ENCODE data around the gene RIPOR3. TPM values are rescaled to one million over a fixed set of nuclear protein-coding genes. Genes with fewer than 3 reads are reported as not detected.
"Not testable (repeated sequence)": the region's sequence is repeated elsewhere in the genome, so short reads cannot be mapped to it uniquely, and the experiment has no call there.

The RIPOR3 gene
- total RNA-seq, 4 donors from 2014 or later = 1.8 to 12.7 (median 4.9) TPM

GRCh38 chr20:50604451-50604850, 86.9 kb downstream of the RIPOR3 start:
- intact Hi-C loops (cut with DNase I; ENCODE audit: low total_unique reads) = no loop called here
- no peak for DNase-seq (ENCODE audit: low spot score in 2 of 2)

GRCh38 chr20:50602432-50603088, 88.8 kb downstream of the RIPOR3 start:
- DNase-seq (ENCODE audit: low spot score in 2 of 2) = no peak
- 90 to 94% methylated on average over 11 to 15 of the region's 15 CpGs for WGBS, 2 donors
- no peak overlapping the region for H3K4me3 ChIP-seq (ENCODE audit: low read depth, poor library complexity, severe bottlenecking)
- intact Hi-C loops (cut with DNase I; ENCODE audit: low total_unique reads) = no loop called here
- TF ChIP-seq POLR2A (IDR thresholded peaks at IDR 0.05) = no peak
- no peak for TF ChIP-seq CTCF (IDR thresholded peaks at IDR 0.05)

More at GRCh38 chr20:50604451-50604850, 86.9 kb downstream of the RIPOR3 start:
- H3K4me3 ChIP-seq (ENCODE audit: low read depth, poor library complexity, severe bottlenecking) = no peak overlapping the region
- TF ChIP-seq POLR2A (IDR thresholded peaks at IDR 0.05) (no peak), CTCF (IDR thresholded peaks at IDR 0.05) (no peak)
- WGBS, 2 donors = 92 to 93% methylated on average over 7 to 11 of the region's 12 CpGs

- no peak for DNase-seq (ENCODE audit: low spot score in 2 of 2)
- intact Hi-C loops (cut with DNase I; ENCODE audit: low total_unique reads) = no loop called here
- TF ChIP-seq CTCF (IDR thresholded peaks at IDR 0.05) = no peak
- TF ChIP-seq POLR2A (IDR thresholded peaks at IDR 0.05) = no peak
- no peak overlapping the region for H3K4me3 ChIP-seq (ENCODE audit: low read depth, poor library complexity, severe bottlenecking)
- 85 to 87% methylated on average over 31 to 33 of the region's 33 CpGs for WGBS, 2 donors
These were observed 89.6 kb downstream of the RIPOR3 start for GRCh38 chr20:50601511-50602431.

- WGBS, 2 donors = 71 to 73% methylated on average over 12 of the region's 12 CpGs
- intact Hi-C loops (cut with DNase I; ENCODE audit: low total_unique reads) = no loop called here
- TF ChIP-seq POLR2A (IDR thresholded peaks at IDR 0.05) = no peak
- no peak for TF ChIP-seq CTCF (IDR thresholded peaks at IDR 0.05)
- no peak overlapping the region for H3K4me3 ChIP-seq (ENCODE audit: low read depth, poor library complexity, severe bottlenecking)
- no peak for DNase-seq (ENCODE audit: low spot score in 2 of 2)
These were observed 91.0 kb downstream of the RIPOR3 start for GRCh38 chr20:50600281-50600895.

GRCh38 chr20:50598768-50599167, 92.6 kb downstream of the RIPOR3 start:
- H3K4me3 ChIP-seq (ENCODE audit: low read depth, poor library complexity, severe bottlenecking); intact Hi-C loops (cut with DNase I; ENCODE audit: low total_unique reads); DNase-seq (ENCODE audit: low spot score in 2 of 2): not testable (repeated sequence)
- WGBS, 2 donors = 91 to 94% methylated on average over 5 of the region's 5 CpGs

GRCh38 chr20:50598074-50598473, 93.3 kb downstream of the RIPOR3 start:
- TF ChIP-seq POLR2A (IDR thresholded peaks at IDR 0.05) (no peak), CTCF (IDR thresholded peaks at IDR 0.05) (no peak)
- intact Hi-C loops (cut with DNase I; ENCODE audit: low total_unique reads) = no loop called here
- DNase-seq (ENCODE audit: low spot score in 2 of 2) = no peak
- 73 to 93% methylated on average over 7 of the region's 7 CpGs for WGBS, 2 donors
- no peak overlapping the region for H3K4me3 ChIP-seq (ENCODE audit: low read depth, poor library complexity, severe bottlenecking)

Data from lower leg skin (tissue), 4 donors.